ENCODE measurements around the gene RANBP3.

DNA sequence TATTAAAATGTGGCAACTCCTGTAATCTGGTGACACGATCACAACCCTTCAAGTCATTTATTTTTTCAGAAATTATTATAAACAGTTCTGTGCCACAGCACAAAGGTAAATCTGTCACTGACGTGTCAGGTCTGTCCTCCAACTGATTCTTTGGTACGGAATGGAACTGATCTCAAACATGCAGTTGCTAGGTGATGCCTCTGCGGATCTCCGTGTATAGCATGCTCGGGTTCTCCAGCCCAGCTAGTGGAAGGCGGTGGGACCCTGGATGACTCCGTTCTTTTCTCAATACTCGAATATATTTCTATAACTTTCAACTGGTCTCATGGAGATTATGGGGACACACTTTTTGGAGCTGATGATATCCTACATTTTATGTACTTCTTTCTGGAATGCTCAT is 11.0 kb downstream of the RANBP3 start:
- TF ChIP-seq, protein P1, sequence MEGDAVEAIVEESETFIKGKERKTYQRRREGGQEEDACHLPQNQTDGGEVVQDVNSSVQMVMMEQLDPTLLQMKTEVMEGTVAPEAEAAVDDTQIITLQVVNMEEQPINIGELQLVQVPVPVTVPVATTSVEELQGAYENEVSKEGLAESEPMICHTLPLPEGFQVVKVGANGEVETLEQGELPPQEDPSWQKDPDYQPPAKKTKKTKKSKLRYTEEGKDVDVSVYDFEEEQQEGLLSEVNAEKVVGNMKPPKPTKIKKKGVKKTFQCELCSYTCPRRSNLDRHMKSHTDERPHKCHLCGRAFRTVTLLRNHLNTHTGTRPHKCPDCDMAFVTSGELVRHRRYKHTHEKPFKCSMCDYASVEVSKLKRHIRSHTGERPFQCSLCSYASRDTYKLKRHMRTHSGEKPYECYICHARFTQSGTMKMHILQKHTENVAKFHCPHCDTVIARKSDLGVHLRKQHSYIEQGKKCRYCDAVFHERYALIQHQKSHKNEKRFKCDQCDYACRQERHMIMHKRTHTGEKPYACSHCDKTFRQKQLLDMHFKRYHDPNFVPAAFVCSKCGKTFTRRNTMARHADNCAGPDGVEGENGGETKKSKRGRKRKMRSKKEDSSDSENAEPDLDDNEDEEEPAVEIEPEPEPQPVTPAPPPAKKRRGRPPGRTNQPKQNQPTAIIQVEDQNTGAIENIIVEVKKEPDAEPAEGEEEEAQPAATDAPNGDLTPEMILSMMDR (IDR thresholded peaks at IDR 0.05) = no peak
- TF ChIP-seq POLR2AphosphoS5 (IDR thresholded peaks at IDR 0.05) = no peak

Measured in upper lobe of left lung (tissue), 4 donors.